ENCODE data around the gene SMIM5. TPM values are rescaled to one million over a fixed set of nuclear protein-coding genes. Genes with fewer than 3 reads are reported as not detected.

The SMIM5 gene
- polyA plus RNA-seq, 1 experiment: not detected

DNA sequence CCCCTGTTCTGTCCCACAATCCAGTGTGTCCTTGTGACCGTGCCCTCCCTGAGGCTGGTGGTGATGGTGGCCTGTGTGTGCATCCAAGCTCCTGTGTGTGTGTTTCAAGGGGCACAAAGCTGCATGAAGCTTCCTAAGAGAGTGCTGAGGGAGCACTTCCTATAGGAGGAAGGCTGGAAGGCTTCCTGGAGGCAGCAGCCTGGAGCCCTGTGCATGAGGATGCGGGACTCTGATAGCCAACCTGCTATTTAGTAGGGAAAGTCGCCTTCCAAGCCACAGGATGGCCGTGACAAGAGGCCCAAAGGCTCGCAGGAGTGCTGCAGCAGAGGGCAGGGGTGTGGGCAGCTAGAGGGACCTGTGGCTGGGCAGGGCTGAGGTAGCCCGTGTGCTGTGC, 37.3 kb upstream of the SMIM5 start:
- Histone ChIP-seq H3K4me3 (ENCODE audit: low read depth, low read length) (no peak overlapping the region), H3K36me3 (ENCODE audit: control insufficient read depth, insufficient read depth, low read length) (no peaks in the 10 kb centered on the region), H3K27me3 (ENCODE audit: control insufficient read depth, insufficient read depth, low read length) (0 out of 2 replicates have a peak, but pooled peaks cover 1% of the 10 kb centered on the region)
- ChIA-PET POLR2A (no interaction called here), CTCF (interaction anchor here (1.4 to 2.0 kb wide), 2 partner anchors 58 to 154 kb away, joined by 3 to 4 read pairs; no protein-coding TSS in a partner anchor)
- TF ChIP-seq, protein P1, sequence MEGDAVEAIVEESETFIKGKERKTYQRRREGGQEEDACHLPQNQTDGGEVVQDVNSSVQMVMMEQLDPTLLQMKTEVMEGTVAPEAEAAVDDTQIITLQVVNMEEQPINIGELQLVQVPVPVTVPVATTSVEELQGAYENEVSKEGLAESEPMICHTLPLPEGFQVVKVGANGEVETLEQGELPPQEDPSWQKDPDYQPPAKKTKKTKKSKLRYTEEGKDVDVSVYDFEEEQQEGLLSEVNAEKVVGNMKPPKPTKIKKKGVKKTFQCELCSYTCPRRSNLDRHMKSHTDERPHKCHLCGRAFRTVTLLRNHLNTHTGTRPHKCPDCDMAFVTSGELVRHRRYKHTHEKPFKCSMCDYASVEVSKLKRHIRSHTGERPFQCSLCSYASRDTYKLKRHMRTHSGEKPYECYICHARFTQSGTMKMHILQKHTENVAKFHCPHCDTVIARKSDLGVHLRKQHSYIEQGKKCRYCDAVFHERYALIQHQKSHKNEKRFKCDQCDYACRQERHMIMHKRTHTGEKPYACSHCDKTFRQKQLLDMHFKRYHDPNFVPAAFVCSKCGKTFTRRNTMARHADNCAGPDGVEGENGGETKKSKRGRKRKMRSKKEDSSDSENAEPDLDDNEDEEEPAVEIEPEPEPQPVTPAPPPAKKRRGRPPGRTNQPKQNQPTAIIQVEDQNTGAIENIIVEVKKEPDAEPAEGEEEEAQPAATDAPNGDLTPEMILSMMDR (IDR thresholded peaks at IDR 0.05; ENCODE audit: insufficient read depth, low read depth, low read length): no peak
- DNase-seq (ENCODE audit: low read depth): no peak

DNA sequence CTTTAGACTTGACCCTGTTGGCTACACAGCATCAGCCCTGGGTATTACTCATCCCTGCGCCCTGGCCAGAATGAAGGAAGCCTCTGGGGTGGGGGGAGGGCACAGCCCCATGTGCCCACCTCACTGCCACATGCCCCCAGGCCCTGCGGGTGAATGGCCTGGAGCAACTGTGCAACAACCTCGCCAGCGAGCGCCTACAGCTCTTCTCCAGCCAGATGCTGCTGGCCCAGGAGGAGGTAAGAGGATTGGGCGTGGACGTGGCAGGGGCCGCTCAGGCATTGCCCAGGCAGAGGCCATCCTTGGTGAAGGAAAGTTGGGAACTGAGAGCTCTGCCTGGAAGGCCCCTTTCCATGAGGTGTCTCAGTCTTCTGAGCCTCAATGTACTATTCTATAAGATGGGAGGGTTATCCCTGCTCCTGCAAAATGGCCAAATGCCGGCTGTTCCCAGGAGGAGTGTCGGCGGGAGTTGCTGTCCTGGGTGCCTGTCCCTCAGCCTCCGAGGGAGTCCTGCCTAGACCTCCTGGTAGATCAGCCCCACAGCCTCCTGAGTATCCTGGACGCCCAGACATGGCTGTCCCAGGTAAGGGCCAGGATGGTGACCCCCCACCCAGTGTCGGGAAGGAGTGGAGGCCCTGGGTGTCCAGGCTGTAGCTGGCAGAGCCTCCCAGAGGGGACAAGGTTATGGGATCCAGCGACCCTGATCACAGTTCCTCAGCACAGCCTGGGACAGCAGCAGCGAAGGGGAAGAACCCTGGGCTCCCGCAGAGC, 36.7 kb upstream of the SMIM5 start:
- ChIA-PET CTCF (interaction anchor here (0.6 to 2.0 kb wide), 5 partner anchors 29 to 153 kb away, joined by 3 to 4 read pairs (median 3); partner anchors contain the start of gene SMIM5), POLR2A (interaction anchor here (0.6 kb wide), 1 partner anchor 13 kb away, joined by 3 read pairs; no protein-coding TSS in a partner anchor)
- no peak for DNase-seq (ENCODE audit: low read depth)
- Histone ChIP-seq H3K27me3 (ENCODE audit: control insufficient read depth, insufficient read depth, low read length) (0 out of 2 replicates have a peak, but pooled peaks cover 1% of the 10 kb centered on the region), H3K4me3 (ENCODE audit: low read depth, low read length) (no peak overlapping the region), H3K36me3 (ENCODE audit: control insufficient read depth, insufficient read depth, low read length) (no peaks in the 10 kb centered on the region)
- TF ChIP-seq, protein P1 (IDR thresholded peaks at IDR 0.05; ENCODE audit: insufficient read depth, low read depth, low read length): no peak

DNA sequence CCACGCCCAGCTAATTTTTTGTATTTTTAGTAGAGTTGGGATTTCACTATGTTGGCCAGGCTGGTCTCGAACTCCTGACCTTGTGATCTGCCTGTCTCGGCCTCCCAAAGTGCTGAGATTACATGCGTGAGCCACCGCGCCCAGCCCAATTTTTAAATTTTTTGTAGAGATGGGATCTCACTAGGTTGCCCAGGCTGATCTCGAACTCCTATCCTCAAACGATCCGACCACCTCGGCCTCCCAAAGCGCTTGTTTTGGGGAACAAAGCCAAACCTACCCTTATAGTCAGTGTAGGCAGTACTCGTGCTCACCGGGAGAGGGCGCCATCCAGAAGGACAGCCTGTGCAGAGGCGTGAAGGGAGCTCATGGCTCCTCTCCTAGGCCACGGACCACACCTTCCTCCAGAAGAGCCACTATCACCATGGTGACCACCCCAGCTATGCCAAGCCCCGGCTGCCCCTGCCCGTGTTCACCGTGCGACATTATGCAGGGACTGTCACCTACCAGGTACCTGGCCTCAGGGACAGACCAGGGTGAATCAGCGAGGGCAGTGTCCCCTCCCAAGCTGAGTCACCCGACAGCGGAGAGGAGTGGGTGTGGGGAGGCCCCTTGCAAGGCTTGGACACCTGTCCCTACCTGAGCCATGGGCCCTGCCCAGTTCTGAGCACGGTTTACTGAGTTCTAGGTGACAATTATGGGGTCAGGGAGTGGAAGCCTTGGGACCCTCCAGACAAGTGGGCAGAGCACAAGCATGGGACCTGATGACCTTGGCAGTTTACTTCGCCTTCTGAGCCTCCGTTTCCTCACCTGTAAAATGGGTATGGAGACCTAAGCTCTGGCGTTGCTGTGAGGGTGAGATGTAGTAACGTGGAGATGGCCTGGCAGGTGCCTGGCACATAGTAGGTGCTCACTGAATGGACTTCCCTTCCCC, 31.9 kb upstream of the SMIM5 start:
- CTCF ChIA-PET: interaction anchor here (0.6 to 5.7 kb wide), 20 partner anchors 8 to 158 kb away, joined by 3 to 42 read pairs (median 4); partner anchors contain the start of genes SMIM5 and TSEN54
- DNase-seq (ENCODE audit: low read depth): no peak

DNA sequence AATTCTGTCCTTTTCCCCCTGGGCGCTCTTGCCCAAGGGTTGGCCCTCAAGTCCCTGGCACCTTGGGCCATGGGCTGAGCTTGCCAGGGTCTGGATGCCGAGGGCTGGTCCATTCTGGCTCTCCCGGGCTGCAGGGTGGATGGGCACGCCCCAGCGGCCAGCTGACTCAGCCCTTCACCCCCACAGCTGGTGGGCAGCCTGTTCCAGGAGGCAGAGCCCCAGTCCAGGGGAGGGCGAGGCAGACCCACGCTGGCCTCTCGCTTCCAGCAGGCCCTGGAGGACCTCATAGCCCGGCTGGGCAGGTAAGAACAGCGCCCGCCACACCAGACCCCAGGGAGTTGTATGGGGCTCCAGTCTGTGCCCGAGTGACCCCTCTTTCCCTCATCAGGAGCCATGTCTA, 30.6 kb upstream of the SMIM5 start:
- ChIA-PET POLR2A (no interaction called here), CTCF (interaction anchor here (0.6 to 5.7 kb wide), 11 partner anchors 8 to 707 kb away, joined by 3 to 42 read pairs (median 7); partner anchors contain the start of gene SMIM5)
- Histone ChIP-seq H3K4me3 (ENCODE audit: low read depth, low read length) (no peak overlapping the region), H3K36me3 (ENCODE audit: control insufficient read depth, insufficient read depth, low read length) (no peaks in the 10 kb centered on the region), H3K27me3 (ENCODE audit: control insufficient read depth, insufficient read depth, low read length) (no peaks in the 10 kb centered on the region)
- no peak for DNase-seq (ENCODE audit: low read depth)
- TF ChIP-seq, protein P1 (IDR thresholded peaks at IDR 0.05; ENCODE audit: insufficient read depth, low read depth, low read length): no peak

More for the DNA sequence above, 31.9 kb upstream of the SMIM5 start:
- no peaks in the 10 kb centered on the region for H3K27me3 ChIP-seq (ENCODE audit: control insufficient read depth, insufficient read depth, low read length)
- TF ChIP-seq, protein P1 (IDR thresholded peaks at IDR 0.05; ENCODE audit: insufficient read depth, low read depth, low read length): peak; percentile 70
- no peak overlapping the region for H3K4me3 ChIP-seq (ENCODE audit: low read depth, low read length)
- POLR2A ChIA-PET: interaction anchor here (0.6 kb wide), 1 partner anchor 174 kb away, joined by 4 read pairs; no protein-coding TSS in a partner anchor
- no peaks in the 10 kb centered on the region for H3K36me3 ChIP-seq (ENCODE audit: control insufficient read depth, insufficient read depth, low read length)
